Right atrium auricular region (tissue), 2 donors: Measurements from ENCODE around the gene TYW1. TPM values are rescaled to one million over a fixed set of nuclear protein-coding genes. Genes with fewer than 3 reads are reported as not detected.
"Not testable (repeated sequence)": the region's sequence is repeated elsewhere in the genome, so short reads cannot be mapped to it uniquely, and the experiment has no call there.

Experiments used
- DNase-seq: peaks from one replicate; pipeline ENCODE4 v3.0.0-alpha.2; 2019; ENCODE audit warnings: low spot score
- H3K27ac ChIP-seq, 2 donors: fragments of 200-600 bp; sonication (generic); 1 replicate in 1 of 2; 2 replicates in 1 of 2; pipeline ENCODE4 v1.5.1; 2016 to 2019
- H3K27me3 ChIP-seq, 2 donors: fragments of 200-600 bp; sonication (generic); one replicate each; pipeline versions ENCODE4 v1.5.1 to v1.6.0; 2017 to 2019
- H3K36me3 ChIP-seq: fragments of 200-600 bp; sonication (generic); one replicate; pipeline ENCODE4 v1.5.1; 2016
- H3K4me1 ChIP-seq, 2 donors: fragments of 200-600 bp; sonication (generic); one replicate each; pipeline versions ENCODE4 v1.5.1 to v1.6.0; 2017 to 2019
- H3K4me3 ChIP-seq, 2 donors: fragments of 200-600 bp; sonication (generic); 1 replicate in 1 of 2; 2 replicates in 1 of 2; pipeline ENCODE4 v1.5.1; 2017 to 2019; ENCODE audit warnings: mild to moderate bottlenecking in 1 of 2, moderate library complexity in 1 of 2
- H3K9me3 ChIP-seq, 2 donors: fragments of 200-600 bp; sonication (generic); one replicate each; pipeline ENCODE4 v1.5.1; 2019
- total RNA-seq, 2 donors: library from RNA; depleted of rRNA; stranded (reverse); fragments of >200 nt; gene quantifications; one replicate each; pipeline ENCODE4 v1.1.0, GENCODE V29; 2016
- TF ChIP-seq, protein P1 (sequence below), 2 donors: fragments of 200-600 bp; sonication (generic); IDR thresholded peaks; one replicate each; pipeline ENCODE4 v1.5.1; 2019; ENCODE audit warnings: antibody characterized with exemption in 2 of 2

The TYW1 gene
- total RNA-seq, 2 donors from 2014 or later = 12.4 to 23.8 TPM

DNA sequence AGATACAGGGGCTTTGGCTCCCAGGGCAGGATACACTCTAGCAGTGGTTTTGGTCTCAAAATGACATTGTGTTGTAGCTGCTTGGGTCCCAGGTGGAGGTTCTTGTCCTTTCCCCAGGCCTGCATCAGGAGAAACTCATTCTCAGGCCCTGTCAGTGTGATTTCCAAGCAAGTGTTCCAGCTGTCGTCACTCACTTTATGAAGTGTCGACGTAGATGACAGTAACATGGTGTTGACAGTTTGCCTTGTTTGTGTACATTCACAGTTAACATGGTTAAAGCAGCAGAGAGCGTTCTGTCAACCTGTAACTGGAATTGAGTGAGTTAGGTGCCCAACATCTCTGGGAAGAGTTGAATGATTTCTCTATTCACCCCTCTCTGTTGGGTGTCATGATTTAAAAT lies 86.2 kb downstream of the TYW1 start:
- not testable (repeated sequence) for DNase-seq, H3K27ac ChIP-seq, H3K4me1 ChIP-seq, H3K36me3 ChIP-seq, H3K9me3 ChIP-seq, H3K27me3 ChIP-seq, H3K4me3 ChIP-seq

DNA sequence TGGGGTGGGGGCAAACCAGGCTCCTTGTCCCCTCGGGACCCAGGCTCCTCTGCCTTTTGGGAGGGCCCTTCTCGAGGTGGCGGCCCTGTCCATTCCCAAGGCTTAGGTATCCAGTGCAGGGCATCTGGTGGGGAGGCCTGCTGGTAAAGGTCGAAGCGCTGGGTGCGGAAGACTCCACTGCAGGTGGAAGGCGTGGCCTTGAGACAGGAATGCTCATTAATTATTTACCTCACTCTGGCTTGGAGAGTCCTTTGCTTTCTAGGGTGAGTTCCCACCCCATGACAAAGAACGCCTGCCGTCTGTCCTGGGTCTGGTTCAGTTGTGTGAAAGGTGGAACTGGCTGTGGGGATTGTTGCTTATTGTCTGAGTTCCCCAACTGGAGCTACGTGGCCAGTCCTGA lies 92.6 kb downstream of the TYW1 start:
- H3K27me3 ChIP-seq, H3K4me1 ChIP-seq, H3K4me3 ChIP-seq, H3K27ac ChIP-seq, H3K9me3 ChIP-seq, H3K36me3 ChIP-seq, DNase-seq: not testable (repeated sequence)

DNA sequence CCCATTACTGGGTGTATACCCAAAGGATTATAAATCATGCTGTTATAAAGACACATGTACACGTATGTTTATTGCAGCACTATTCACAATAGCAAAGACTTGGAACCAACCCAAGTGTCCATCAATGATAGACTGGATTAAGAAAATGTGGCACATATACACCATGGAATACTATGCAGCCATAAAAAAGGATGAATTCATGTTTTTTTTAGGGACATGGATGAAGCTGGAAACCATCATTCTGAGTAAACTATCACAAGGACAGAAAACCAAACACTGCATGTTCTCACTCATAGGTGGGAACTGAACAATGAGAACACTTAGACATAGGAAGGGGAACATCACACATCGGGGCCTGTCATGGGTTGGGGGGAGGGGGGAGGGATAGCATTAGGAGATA lies 94.4 kb downstream of the TYW1 start:
- H3K27ac ChIP-seq, H3K36me3 ChIP-seq, H3K4me3 ChIP-seq, H3K27me3 ChIP-seq, H3K9me3 ChIP-seq, H3K4me1 ChIP-seq, DNase-seq: not testable (repeated sequence)

DNA sequence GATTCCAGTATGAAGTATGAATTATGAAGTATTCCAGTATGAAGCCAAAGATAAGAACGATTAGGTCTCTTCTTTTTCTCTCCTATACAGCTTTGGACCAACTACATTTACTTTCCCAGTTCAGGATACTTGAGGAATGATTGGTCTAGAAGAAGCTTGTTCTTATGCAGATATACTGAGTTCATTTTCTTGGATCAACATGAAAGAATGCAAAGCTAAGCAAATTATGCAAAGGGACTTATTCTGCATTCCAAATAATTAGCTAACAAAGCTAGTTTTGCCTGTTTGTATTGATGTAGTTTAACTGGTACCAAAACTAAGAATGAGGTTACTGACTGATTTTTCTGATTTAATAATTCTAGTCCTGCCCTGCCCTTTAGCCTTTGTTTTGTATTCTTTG lies 101.4 kb downstream of the TYW1 start:
- not testable (repeated sequence) for H3K9me3 ChIP-seq, H3K27me3 ChIP-seq, H3K27ac ChIP-seq, H3K4me3 ChIP-seq, DNase-seq, H3K36me3 ChIP-seq, H3K4me1 ChIP-seq

DNA sequence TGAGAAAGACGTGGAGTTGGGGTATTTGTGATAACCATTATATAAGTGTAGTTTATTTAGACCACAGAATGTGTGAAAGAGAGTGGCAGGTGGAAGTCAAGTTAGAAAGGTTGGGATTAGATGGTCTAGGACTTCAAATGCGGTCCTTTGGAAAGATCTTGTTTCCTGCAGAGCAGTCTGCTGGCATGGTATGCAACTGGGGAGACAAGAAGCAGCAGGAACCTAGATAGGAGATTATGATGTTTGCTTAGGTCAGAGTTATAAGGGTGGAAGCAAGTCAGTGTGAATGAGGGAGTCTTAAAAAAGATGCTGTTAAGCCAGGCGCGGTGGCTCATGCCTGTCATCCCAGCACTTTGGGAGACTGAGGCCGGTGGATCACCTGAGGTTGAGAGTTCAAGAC lies 102.8 kb downstream of the TYW1 start:
- DNase-seq, H3K27me3 ChIP-seq, H3K27ac ChIP-seq: not testable (repeated sequence)

DNA sequence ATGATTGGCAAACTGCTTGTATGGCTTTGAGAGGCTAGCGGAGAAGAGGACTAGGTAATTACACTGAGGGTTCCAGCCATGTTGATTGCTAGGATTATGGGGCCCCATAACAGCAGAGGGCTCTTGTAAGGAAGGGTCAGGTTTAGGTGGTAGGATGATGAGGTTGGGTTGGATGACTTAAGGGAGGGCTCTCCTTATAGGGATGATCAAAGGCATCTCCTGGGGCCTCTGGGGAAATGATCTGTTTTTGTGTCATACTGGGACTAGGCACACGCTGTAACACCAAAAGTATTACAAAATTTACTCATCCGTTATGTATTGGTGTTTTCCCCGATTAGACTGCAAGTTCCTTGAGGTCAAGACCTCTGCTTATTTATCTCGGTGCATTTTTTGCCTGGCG lies 103.4 kb downstream of the TYW1 start:
- H3K4me3 ChIP-seq, H3K9me3 ChIP-seq, H3K27me3 ChIP-seq, DNase-seq, H3K36me3 ChIP-seq, H3K27ac ChIP-seq, H3K4me1 ChIP-seq: not testable (repeated sequence)

More for the DNA sequence above, 102.8 kb downstream of the TYW1 start:
- H3K4me3 ChIP-seq, H3K36me3 ChIP-seq, H3K4me1 ChIP-seq, H3K9me3 ChIP-seq: not testable (repeated sequence)

DNA sequence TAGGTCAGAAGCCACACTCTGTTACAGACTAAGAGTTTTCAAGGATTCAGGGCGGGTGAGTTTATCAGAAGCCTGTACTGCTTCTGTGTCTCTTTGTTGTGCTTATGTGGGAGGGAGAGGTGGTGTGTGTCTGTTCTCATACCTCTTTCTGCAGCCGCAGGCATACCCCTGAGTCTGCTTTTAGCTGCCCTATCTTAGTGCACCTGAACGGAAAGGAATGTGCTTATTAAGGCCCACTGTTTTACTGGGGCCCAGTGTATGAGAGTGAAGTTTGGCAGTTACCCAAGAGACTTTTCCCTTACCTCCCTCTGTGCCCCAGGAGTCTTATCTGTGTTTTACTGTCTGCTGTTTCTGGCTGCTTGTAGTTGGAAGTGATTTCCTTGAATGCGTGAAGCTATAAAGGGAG lies 104.3 kb downstream of the TYW1 start:
- no peaks in the 10 kb centered on the region for H3K36me3 ChIP-seq
- H3K27me3 ChIP-seq = no peaks in the 10 kb centered on the region
- DNase-seq = no peak
- H3K4me1 ChIP-seq = no peaks in the 10 kb centered on the region
- H3K9me3 ChIP-seq = no peaks in the 10 kb centered on the region
- TF ChIP-seq, protein P1, sequence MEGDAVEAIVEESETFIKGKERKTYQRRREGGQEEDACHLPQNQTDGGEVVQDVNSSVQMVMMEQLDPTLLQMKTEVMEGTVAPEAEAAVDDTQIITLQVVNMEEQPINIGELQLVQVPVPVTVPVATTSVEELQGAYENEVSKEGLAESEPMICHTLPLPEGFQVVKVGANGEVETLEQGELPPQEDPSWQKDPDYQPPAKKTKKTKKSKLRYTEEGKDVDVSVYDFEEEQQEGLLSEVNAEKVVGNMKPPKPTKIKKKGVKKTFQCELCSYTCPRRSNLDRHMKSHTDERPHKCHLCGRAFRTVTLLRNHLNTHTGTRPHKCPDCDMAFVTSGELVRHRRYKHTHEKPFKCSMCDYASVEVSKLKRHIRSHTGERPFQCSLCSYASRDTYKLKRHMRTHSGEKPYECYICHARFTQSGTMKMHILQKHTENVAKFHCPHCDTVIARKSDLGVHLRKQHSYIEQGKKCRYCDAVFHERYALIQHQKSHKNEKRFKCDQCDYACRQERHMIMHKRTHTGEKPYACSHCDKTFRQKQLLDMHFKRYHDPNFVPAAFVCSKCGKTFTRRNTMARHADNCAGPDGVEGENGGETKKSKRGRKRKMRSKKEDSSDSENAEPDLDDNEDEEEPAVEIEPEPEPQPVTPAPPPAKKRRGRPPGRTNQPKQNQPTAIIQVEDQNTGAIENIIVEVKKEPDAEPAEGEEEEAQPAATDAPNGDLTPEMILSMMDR (IDR thresholded peaks at IDR 0.05) = no peak
- no peak overlapping the region for H3K4me3 ChIP-seq
- no peak overlapping the region for H3K27ac ChIP-seq

DNA sequence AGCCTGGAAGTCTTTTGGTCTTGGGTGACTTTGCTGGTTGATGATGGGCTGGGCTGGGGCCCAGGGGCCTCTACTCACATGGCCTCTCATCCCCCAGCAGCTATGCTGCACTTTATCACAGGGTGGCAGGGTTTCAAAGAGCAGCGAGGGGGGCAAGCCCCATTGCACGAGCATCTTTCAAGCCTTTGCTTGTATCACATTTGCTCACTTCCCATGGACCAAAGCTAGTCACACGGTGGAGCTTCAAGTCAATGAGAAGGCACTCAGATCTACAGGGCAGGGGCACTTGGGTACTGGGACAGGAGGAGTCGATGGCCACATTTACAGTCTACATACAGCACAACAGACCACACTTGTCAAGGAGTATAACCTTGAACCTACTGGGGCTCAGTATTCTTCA lies 108.3 kb downstream of the TYW1 start:
- not testable (repeated sequence) for H3K36me3 ChIP-seq, H3K9me3 ChIP-seq, H3K27ac ChIP-seq, H3K27me3 ChIP-seq, DNase-seq, H3K4me3 ChIP-seq, H3K4me1 ChIP-seq

DNA sequence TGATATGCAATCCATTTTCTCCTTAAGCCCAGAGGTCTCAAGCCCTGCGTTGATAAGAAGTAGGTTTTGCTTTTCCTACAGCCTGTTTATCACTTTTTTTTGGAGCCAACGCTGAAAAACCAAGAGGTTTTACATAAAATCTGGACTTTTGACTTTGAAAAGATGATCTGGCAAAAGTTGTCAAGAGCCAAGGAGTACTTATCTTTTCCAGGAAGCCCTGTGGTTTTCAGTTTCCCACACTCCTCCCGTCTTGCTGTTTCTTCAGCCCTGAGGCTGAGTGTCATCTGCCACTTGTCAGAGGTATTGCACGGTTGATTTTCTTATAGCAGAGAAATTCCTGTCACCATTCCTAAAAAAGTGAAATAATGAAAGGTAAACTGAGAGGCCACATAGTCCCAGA lies 108.7 kb downstream of the TYW1 start:
- H3K9me3 ChIP-seq = no peaks in the 10 kb centered on the region
- no peaks in the 10 kb centered on the region for H3K4me1 ChIP-seq
- no peaks in the 10 kb centered on the region for H3K27me3 ChIP-seq
- H3K36me3 ChIP-seq = no peaks in the 10 kb centered on the region
- no peak overlapping the region for H3K4me3 ChIP-seq
- no peak for DNase-seq
- TF ChIP-seq, protein P1 (IDR thresholded peaks at IDR 0.05) = no peak
- H3K27ac ChIP-seq = no peak overlapping the region

DNA sequence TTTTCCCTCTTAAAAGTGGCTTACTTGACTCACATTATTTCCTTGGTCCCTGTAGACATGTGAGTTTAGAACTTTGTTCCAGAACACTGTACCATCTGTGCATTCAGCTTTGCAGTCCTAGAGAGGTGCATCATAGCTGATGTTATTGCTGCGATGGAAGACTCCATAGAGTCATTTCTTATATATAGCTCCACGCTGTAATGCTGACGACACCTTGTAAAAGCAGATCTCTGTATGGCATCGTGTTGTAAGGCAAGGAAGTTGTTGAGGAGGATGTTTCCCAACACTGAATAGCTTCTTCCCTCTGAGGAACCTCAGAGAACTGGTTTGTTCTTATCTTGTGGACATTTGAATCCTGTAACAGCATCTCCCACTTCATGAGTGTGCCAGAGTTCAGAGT lies 109.6 kb downstream of the TYW1 start:
- not testable (repeated sequence) for H3K9me3 ChIP-seq, DNase-seq, H3K27me3 ChIP-seq, H3K27ac ChIP-seq, H3K4me1 ChIP-seq, H3K36me3 ChIP-seq, H3K4me3 ChIP-seq

DNA sequence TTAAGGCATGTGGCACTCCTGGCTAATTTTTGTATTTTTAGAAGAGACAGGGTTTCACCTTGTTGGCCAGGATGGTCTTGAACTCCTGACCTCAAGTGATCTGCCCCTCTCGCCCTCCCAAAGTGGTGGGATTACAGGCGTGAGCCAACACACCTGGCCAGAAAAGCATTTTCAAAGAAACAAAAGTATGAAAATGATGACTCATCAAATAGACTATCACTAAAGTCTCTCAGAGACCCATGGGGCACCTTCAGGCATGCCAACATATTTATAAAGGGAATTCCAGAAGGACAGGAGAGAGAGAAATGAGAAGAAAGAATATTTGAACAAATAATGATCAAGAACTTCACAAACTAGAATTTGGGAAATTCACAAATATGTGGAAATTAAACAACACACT lies 114.7 kb downstream of the TYW1 start:
- not testable (repeated sequence) for DNase-seq, H3K4me3 ChIP-seq, H3K27me3 ChIP-seq, H3K27ac ChIP-seq, H3K4me1 ChIP-seq, H3K36me3 ChIP-seq, H3K9me3 ChIP-seq

DNA sequence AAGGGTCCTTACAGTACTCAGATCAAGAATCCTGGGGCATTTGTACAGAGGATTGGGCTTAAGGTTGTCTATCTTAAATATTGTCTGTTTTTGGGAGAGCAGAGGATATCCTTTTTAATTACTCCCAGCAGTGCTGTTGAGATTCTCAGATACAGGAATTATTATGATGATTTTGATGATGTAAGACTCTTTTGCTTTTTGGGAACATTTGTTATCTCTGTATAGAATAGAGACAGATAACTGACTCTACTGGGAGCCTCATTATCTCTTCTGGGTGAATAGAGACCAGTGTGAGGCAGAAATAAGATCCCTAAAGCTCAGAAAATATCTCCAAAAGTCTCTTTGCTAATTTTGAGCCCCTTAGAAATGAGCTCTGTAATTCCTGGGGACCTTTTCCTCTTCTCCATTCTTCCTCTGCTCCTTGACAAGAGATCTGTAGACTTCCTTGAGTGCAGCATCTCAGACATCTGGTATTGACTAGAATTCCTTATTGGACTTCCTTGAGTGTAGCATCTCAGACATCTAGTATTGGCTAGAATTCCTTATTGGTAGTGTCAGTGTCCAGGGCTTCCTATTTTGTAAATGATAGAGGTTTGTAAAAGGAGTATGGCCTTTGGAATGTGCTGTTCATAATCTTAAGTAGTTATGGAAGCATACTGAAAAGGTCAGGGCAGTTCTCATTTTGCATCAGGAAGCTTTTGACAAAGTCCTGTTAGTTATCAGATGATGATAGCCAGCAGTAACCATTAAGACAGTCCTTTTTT lies 118.0 kb downstream of the TYW1 start:
- H3K4me3 ChIP-seq, H3K27ac ChIP-seq, H3K9me3 ChIP-seq: not testable (repeated sequence)

DNA sequence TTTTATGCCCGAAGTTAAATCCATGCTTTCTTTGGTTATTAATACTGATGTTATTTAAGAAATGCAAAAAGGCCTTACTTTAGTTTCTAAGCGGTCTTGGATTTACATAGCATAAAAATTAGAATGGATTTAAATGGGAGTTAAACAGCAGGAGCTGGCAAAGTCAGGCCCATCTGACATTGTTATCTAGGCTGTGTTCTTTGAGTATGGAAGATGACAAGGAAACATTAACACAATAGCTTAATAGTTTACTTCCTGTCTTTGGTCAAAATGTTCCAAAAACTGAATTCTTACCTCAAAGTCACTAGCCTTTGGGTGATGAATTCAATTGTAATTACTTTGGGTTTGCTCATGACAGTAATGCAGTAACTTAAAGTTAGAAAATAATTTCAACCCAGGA lies 123.9 kb downstream of the TYW1 start:
- H3K27me3 ChIP-seq, DNase-seq, H3K4me1 ChIP-seq, H3K9me3 ChIP-seq, H3K4me3 ChIP-seq, H3K36me3 ChIP-seq, H3K27ac ChIP-seq: not testable (repeated sequence)

More for the DNA sequence above, 118.0 kb downstream of the TYW1 start:
- H3K36me3 ChIP-seq, DNase-seq, H3K4me1 ChIP-seq, H3K27me3 ChIP-seq: not testable (repeated sequence)
